Measurements from ENCODE around the gene TPM3.
A peak's percentile ranks its signal among the peaks of the same experiment; 100 is the strongest.

TPM3 gene

DNA sequence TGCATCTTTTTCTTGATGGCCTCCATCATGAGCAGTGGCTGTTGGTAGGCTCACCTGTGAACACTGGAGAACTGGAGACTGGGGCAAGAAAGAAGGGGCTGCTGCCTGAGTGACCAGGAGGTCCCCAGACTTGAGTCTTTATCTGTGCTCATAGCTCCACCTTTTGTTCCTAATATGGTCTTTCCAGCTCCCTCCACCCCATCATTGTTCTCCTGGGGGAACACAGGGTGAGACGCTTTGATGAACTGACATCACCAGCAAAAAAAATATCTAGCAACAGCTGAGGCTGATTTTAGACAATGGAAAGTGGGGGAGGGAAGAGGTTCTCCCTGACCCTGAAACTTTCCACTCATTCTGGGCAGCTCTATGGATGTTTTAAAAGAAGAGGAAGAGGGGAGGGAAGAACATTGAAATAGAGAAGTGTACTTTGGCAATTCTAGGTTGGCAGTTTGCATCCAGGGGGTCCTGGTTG lies at the start of gene TPM3:
TPM3 (minus strand) TSS at position 111 of the 472 bp plus-strand sequence; CDS start at position 29, 82 bp downstream.
- H3K27me3 ChIP-seq = peaks cover 0 to 8% of the 10 kb centered on the region in 2 donors
- no peaks in the 10 kb centered on the region for H3K36me3 ChIP-seq
- H3K4me1 ChIP-seq = peaks cover 0 to 18% (median 8%) of the 10 kb centered on the region in 4 donors
- H3K27ac ChIP-seq = peak within 1 kb of the TSS in 1 of 2 donors; percentile 15
- TF ChIP-seq, protein P1, sequence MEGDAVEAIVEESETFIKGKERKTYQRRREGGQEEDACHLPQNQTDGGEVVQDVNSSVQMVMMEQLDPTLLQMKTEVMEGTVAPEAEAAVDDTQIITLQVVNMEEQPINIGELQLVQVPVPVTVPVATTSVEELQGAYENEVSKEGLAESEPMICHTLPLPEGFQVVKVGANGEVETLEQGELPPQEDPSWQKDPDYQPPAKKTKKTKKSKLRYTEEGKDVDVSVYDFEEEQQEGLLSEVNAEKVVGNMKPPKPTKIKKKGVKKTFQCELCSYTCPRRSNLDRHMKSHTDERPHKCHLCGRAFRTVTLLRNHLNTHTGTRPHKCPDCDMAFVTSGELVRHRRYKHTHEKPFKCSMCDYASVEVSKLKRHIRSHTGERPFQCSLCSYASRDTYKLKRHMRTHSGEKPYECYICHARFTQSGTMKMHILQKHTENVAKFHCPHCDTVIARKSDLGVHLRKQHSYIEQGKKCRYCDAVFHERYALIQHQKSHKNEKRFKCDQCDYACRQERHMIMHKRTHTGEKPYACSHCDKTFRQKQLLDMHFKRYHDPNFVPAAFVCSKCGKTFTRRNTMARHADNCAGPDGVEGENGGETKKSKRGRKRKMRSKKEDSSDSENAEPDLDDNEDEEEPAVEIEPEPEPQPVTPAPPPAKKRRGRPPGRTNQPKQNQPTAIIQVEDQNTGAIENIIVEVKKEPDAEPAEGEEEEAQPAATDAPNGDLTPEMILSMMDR (IDR thresholded peaks at IDR 0.05) = no peak
- peak in 1 of 2 donors; percentile 12 for DNase-seq
- H3K9me3 ChIP-seq = no peaks in the 10 kb centered on the region
- intact Hi-C loops (cut with DNase I; ENCODE audit: low total_unique reads) = no loop called here
- H3K4me3 ChIP-seq = no peak within 1 kb of the TSS

DNA sequence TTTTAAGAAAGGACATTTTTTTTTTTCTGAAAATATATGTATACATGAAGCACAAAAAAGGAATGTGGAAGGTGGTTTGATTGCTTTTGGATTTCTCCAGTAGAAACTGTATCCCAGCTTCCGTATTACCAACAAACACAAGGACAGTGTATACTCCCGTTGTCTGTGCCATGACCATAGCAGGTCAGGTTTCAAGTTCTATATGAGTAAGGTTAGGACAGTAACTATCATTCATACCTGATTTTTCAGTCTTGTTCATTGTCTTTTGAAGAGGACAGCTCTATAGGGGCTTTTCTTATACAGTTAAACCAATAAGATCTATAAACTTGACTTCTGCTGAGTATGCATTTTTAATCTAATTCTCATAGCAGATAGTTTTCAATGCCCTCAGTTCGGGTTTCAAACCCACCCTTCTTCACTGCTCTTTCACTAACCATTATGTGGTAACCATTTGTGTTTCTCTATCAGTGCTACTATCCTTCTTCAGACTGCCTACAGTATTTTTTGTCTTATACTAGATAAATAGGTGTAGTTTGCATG lies 48.5 kb upstream of the TPM3 start:
- Histone ChIP-seq H3K4me3 (no peak overlapping the region), H3K36me3 (peaks cover 62 to 100% (median 93%) of the 10 kb centered on the region in 3 donors), H3K27me3 (no peaks in the 10 kb centered on the region), H3K27ac (no peak overlapping the region), H3K4me1 (no peaks in the 10 kb centered on the region), H3K9me3 (no peaks in the 10 kb centered on the region)
- DNase-seq = no peak
- intact Hi-C loops (cut with DNase I; ENCODE audit: low total_unique reads) = no loop called here
- TF ChIP-seq, protein P1 (IDR thresholded peaks at IDR 0.05) = no peak

DNA sequence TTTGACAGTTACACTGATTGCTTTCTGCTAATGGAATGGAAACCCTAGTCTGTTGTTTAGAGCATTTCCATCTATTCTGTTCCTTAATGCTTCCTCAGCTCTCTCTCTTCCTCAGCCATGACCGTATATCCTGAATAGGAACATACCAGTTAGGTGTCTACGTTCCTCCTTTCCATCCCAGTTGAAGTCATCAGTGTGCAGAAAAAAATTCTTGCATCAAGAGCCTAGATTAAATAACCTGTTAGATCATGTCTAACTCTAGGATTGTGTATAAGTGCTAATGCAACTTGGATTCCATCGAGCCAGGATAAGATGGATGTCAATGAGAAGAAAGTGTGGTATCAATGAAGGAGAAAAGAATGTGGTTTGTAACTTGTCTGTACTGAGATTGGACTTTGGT lies 47.6 kb upstream of the TPM3 start:
- Histone ChIP-seq H3K4me1 (no peaks in the 10 kb centered on the region), H3K27ac (no peak overlapping the region), H3K36me3 (peaks cover 63 to 100% (median 93%) of the 10 kb centered on the region in 3 donors), H3K4me3 (no peak overlapping the region), H3K9me3 (no peaks in the 10 kb centered on the region), H3K27me3 (no peaks in the 10 kb centered on the region)
- TF ChIP-seq, protein P1 (IDR thresholded peaks at IDR 0.05) = no peak
- DNase-seq = no peak
- intact Hi-C loops (cut with DNase I; ENCODE audit: low total_unique reads) = no loop called here

DNA sequence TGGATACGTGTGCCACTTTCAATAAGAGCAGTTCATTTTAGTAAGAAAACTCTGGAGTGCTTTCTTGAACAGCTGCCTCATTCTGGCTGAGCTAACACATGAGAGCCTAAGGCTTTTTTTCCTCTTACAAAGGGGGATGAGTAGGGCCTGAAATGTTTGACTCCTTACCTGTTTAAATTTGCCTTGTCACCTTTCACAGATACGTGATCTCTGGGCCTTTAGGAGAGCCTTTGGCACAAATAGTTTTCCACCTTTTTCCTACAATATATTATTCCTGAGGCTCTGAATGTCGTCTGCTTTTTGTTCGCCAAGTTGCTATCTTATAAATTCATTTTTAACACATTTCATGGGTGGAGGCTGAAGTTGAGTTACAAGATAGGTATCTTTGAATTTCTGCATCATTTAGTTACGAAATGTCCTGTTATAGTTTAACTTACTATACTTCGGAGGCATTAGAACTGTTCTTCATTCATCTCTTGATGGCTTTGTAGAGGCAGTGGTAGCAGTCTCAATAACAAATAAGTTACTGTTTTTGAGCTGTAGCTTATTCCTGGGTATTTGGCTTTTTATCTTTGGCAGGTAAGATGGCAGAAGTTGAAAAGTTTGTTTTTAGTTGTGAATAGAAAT lies 46.1 kb upstream of the TPM3 start:
- no peak overlapping the region for H3K27ac ChIP-seq
- H3K9me3 ChIP-seq = no peaks in the 10 kb centered on the region
- no peaks in the 10 kb centered on the region for H3K4me1 ChIP-seq
- DNase-seq = no peak
- TF ChIP-seq, protein P1 (IDR thresholded peaks at IDR 0.05) = no peak
- H3K36me3 ChIP-seq = peaks cover 63 to 100% (median 92%) of the 10 kb centered on the region in 3 donors
- intact Hi-C loops (cut with DNase I; ENCODE audit: low total_unique reads) = no loop called here
- no peak overlapping the region for H3K4me3 ChIP-seq
- no peaks in the 10 kb centered on the region for H3K27me3 ChIP-seq

DNA sequence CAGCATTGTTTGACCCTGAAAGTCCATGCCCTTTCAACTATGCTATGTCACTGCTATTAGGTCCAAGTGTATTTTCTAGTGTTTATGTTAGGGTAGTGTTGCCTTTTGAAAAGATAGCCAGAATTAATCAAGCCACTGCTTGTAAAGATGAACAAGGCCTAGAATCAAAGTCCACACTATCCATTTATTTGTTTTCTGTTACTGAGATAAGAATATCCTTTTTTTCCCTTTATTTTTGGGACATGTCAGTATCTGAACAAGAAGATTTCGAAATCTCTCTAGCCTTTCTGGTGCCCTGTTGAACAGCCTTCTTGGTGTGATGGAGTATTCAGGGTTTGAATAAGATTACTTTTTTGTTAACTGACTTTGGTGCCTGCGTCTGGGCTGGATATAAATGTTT lies 45.5 kb upstream of the TPM3 start:
- no peak for DNase-seq
- no peak overlapping the region for H3K27ac ChIP-seq
- TF ChIP-seq, protein P1 (IDR thresholded peaks at IDR 0.05) = no peak
- no peaks in the 10 kb centered on the region for H3K27me3 ChIP-seq
- peaks cover 68 to 100% (median 92%) of the 10 kb centered on the region in 3 donors for H3K36me3 ChIP-seq
- intact Hi-C loops (cut with DNase I; ENCODE audit: low total_unique reads) = no loop called here
- H3K4me3 ChIP-seq = no peak overlapping the region
- H3K4me1 ChIP-seq = no peaks in the 10 kb centered on the region
- no peaks in the 10 kb centered on the region for H3K9me3 ChIP-seq

All from tibial artery (tissue), 4 donors.